ENCODE measurements around the gene SUPT3H. TPM values are rescaled to one million over a fixed set of nuclear protein-coding genes. Genes with fewer than 3 reads are reported as not detected.

The SUPT3H gene
- total RNA-seq, 1 experiment from 2014 or later = 3.6 TPM

- H2AFZ ChIP-seq (ENCODE audit: low read length) = no peak overlapping the region
- no peaks in the 10 kb centered on the region for H3F3A ChIP-seq (ENCODE audit: low read length, unreplicated experiment)
These were observed 4.7 kb upstream of the SUPT3H start for GRCh38 chr6:45382391-45382790.

DNA sequence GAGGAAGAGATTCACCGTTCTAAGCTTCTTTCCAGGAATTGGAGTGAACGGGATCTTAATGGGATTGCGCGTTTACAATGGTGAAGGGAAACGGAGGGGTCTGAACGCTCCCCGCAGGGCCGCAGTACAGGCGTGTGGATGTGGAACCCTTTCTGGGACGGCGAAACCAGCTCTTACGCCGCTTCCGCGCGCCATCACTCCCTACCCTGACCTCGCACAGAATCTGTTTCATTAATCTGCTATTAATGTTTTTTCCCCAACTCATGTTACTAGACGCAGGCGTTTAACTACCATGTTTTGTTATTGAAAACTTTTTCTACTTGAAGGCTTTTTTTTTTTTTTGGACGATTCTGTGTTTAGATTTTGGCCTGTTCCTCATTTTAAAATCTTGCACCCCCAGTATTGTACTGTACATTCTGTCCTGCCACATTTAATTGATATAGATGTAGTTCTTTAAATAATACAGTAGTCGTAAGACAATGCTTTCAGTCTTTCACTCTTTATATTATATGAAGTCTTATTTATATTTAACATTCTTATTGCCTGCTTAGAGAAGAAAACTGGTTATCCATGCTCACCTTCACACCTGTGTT is 696 bp upstream of the SUPT3H start:
- peaks cover 19% of the 10 kb centered on the region for H3K4me1 ChIP-seq (ENCODE audit: insufficient read depth, low read length)
- TF ChIP-seq EZH2phosphoT487 (IDR thresholded peaks at IDR 0.05; ENCODE audit: borderline replicate concordance, low read length) (no peak), EZH2 (IDR thresholded peaks at IDR 0.05; ENCODE audit: low read length, unreplicated experiment) (no peak)
- TF ChIP-seq, protein P1, sequence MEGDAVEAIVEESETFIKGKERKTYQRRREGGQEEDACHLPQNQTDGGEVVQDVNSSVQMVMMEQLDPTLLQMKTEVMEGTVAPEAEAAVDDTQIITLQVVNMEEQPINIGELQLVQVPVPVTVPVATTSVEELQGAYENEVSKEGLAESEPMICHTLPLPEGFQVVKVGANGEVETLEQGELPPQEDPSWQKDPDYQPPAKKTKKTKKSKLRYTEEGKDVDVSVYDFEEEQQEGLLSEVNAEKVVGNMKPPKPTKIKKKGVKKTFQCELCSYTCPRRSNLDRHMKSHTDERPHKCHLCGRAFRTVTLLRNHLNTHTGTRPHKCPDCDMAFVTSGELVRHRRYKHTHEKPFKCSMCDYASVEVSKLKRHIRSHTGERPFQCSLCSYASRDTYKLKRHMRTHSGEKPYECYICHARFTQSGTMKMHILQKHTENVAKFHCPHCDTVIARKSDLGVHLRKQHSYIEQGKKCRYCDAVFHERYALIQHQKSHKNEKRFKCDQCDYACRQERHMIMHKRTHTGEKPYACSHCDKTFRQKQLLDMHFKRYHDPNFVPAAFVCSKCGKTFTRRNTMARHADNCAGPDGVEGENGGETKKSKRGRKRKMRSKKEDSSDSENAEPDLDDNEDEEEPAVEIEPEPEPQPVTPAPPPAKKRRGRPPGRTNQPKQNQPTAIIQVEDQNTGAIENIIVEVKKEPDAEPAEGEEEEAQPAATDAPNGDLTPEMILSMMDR (conservative IDR thresholded peaks at IDR 0.05; ENCODE audit: low read depth, low read length) = no peak
- no peaks in the 10 kb centered on the region for H3K9me3 ChIP-seq (ENCODE audit: low read length)
- H3F3A ChIP-seq (ENCODE audit: low read length, unreplicated experiment) = no peaks in the 10 kb centered on the region
- TSS peak; percentile 89 for BruUV-seq (replicated peaks)
- no peak for DNase-seq
- POLR2A ChIA-PET (ENCODE audit: unreplicated experiment) = interaction anchor here (0.5 to 1.0 kb wide), 2 partner anchors 43 to 68 kb away, joined by 3 read pairs; no protein-coding TSS in a partner anchor
- no peaks in the 10 kb centered on the region for H3K27me3 ChIP-seq (ENCODE audit: low read length)
- CTCF ChIA-PET = interaction anchor here (0.6 to 1.9 kb wide), 4 partner anchors 21 to 336 kb away, joined by 3 to 7 read pairs (median 6); no protein-coding TSS in a partner anchor
- H3K4me2 ChIP-seq (ENCODE audit: low read length) = peak overlapping the region; percentile 96
- no peaks in the 10 kb centered on the region for H4K20me1 ChIP-seq (ENCODE audit: low read length)
- H3K27ac ChIP-seq (ENCODE audit: low read length) = peak overlapping the region; percentile 90
- intact Hi-C loops (cut with micrococcal nuclease) = loop anchor here (1.0 to 5.0 kb wide), 4 partner anchors 40 to 336 kb away; no protein-coding TSS in a partner anchor
- H3K4me3 ChIP-seq (ENCODE audit: low read length) = peak overlapping the region; percentile 92
- no peaks in the 10 kb centered on the region for H3K36me3 ChIP-seq (ENCODE audit: low read depth, low read length)
- H3K9me2 ChIP-seq (replicated peaks; ENCODE audit: low read length) = no peaks in the 10 kb centered on the region
- H2AFZ ChIP-seq (ENCODE audit: low read length) = peak overlapping the region; percentile 81
- H3K9ac ChIP-seq (ENCODE audit: low read length) = peak overlapping the region; percentile 87
- ATAC-seq = peak; percentile 22
- peaks cover 45% of the 10 kb centered on the region for H3K79me2 ChIP-seq (ENCODE audit: low read length)

More at GRCh38 chr6:45382391-45382790, 4.7 kb upstream of the SUPT3H start:
- CTCF ChIA-PET = no interaction called here
- Histone ChIP-seq H3K9me2 (replicated peaks; ENCODE audit: low read length) (no peaks in the 10 kb centered on the region), H3K79me2 (ENCODE audit: low read length) (peaks cover 9% of the 10 kb centered on the region), H3K9me3 (ENCODE audit: low read length) (no peaks in the 10 kb centered on the region), H3K9ac (ENCODE audit: low read length) (no peak overlapping the region), H3K36me3 (ENCODE audit: low read depth, low read length) (no peaks in the 10 kb centered on the region), H4K20me1 (ENCODE audit: low read length) (no peaks in the 10 kb centered on the region), H3K4me2 (ENCODE audit: low read length) (no peak overlapping the region), H3K4me1 (ENCODE audit: insufficient read depth, low read length) (peaks cover 14% of the 10 kb centered on the region), H3K27ac (ENCODE audit: low read length) (no peak overlapping the region), H3K4me3 (ENCODE audit: low read length) (no peak overlapping the region), H3K27me3 (ENCODE audit: low read length) (no peaks in the 10 kb centered on the region)
- no peak for ATAC-seq
- TF ChIP-seq EZH2phosphoT487 (IDR thresholded peaks at IDR 0.05; ENCODE audit: borderline replicate concordance, low read length) (no peak), EZH2 (IDR thresholded peaks at IDR 0.05; ENCODE audit: low read length, unreplicated experiment) (no peak)
- BruUV-seq (replicated peaks) = no TSS peak
- POLR2A ChIA-PET (ENCODE audit: unreplicated experiment) = no interaction called here
- DNase-seq = no peak
- intact Hi-C loops (cut with micrococcal nuclease) = no loop called here

- ATAC-seq (peak; percentile 2), DNase-seq (peak; percentile 24)
- no peak for TF ChIP-seq EZH2phosphoT487 (IDR thresholded peaks at IDR 0.05; ENCODE audit: borderline replicate concordance, low read length)
- no peak for TF ChIP-seq EZH2 (IDR thresholded peaks at IDR 0.05; ENCODE audit: low read length, unreplicated experiment)
- TF ChIP-seq, protein P1 (conservative IDR thresholded peaks at IDR 0.05; ENCODE audit: low read depth, low read length) = no peak
- POLR2A ChIA-PET (ENCODE audit: unreplicated experiment) = interaction anchor here (0.6 kb wide), 1 partner anchor 9 kb away, joined by 3 read pairs; no protein-coding TSS in a partner anchor
- no peaks in the 10 kb centered on the region for H3K9me3 ChIP-seq (ENCODE audit: low read length)
- peak overlapping the region; percentile 96 for H3K4me2 ChIP-seq (ENCODE audit: low read length)
- peak overlapping the region; percentile 87 for H3K9ac ChIP-seq (ENCODE audit: low read length)
- H3K4me1 ChIP-seq (ENCODE audit: insufficient read depth, low read length) = peaks cover 19% of the 10 kb centered on the region
- TSS peak; percentile 74 for BruUV-seq (replicated peaks)
- H3F3A ChIP-seq (ENCODE audit: low read length, unreplicated experiment) = no peaks in the 10 kb centered on the region
- no peaks in the 10 kb centered on the region for H3K9me2 ChIP-seq (replicated peaks; ENCODE audit: low read length)
- intact Hi-C loops (cut with micrococcal nuclease) = loop anchor here (5.0 kb wide), 1 partner anchor 290 kb away; no protein-coding TSS in a partner anchor
- H3K36me3 ChIP-seq (ENCODE audit: low read depth, low read length) = no peaks in the 10 kb centered on the region
- H3K27ac ChIP-seq (ENCODE audit: low read length) = peak overlapping the region; percentile 90
- peaks cover 46% of the 10 kb centered on the region for H3K79me2 ChIP-seq (ENCODE audit: low read length)
- no peaks in the 10 kb centered on the region for H3K27me3 ChIP-seq (ENCODE audit: low read length)
- H4K20me1 ChIP-seq (ENCODE audit: low read length) = no peaks in the 10 kb centered on the region
- H3K4me3 ChIP-seq (ENCODE audit: low read length) = peak overlapping the region; percentile 92
- H2AFZ ChIP-seq (ENCODE audit: low read length) = peak overlapping the region; percentile 81
- CTCF ChIA-PET = interaction anchor here (1.0 to 1.9 kb wide), 5 partner anchors 10 to 901 kb away, joined by 4 to 7 read pairs (median 5); no protein-coding TSS in a partner anchor
These were observed 636 bp downstream of the SUPT3H start for GRCh38 chr6:45377043-45377553.

All from PC-3 (cell line).